Body of pancreas (tissue), 4 donors: ENCODE results near the gene TEX14. TPM values are rescaled to one million over a fixed set of nuclear protein-coding genes. Genes with fewer than 3 reads are reported as not detected.
"Not testable (repeated sequence)": the region's sequence is repeated elsewhere in the genome, so short reads cannot be mapped to it uniquely, and the experiment has no call there.

Source experiments
- ATAC-seq: fragments of 150-250 bp; one replicate; pipeline ENCODE4 v1.9.1; 2016
- DNase-seq, 4 donors: peaks; one replicate each; pipeline ENCODE4 v3.0.0-alpha.2; 2019
- H3K27ac ChIP-seq, 4 donors: fragments of 200-600 bp; sonication (generic); 1 replicate in 3 of 4; 2 replicates in 1 of 4; pipeline versions ENCODE4 v1.5.1 to v1.6.1; 2016 to 2019; ENCODE audit warnings: mild to moderate bottlenecking in 1 of 4, mixed read lengths in 1 of 4, moderate library complexity in 1 of 4
- H3K27me3 ChIP-seq, 2 donors: fragments of 200-600 bp; sonication (generic); one replicate each; pipeline ENCODE4 v1.6.0; 2016; ENCODE audit warnings: mild to moderate bottlenecking in 1 of 2
- H3K36me3 ChIP-seq, 2 donors: fragments of 200-600 bp; sonication (generic); replicated peaks in 1 of 2; 2 replicates each; pipeline ENCODE4 v1.5.1; 2016; ENCODE audit warnings: low read depth in 2 of 2; ENCODE audit not compliant: insufficient read depth in 1 of 2
- H3K4me1 ChIP-seq: fragments of 200-600 bp; sonication (generic); one replicate; pipeline ENCODE4 v1.6.0; 2016
- H3K4me3 ChIP-seq, 2 donors: fragments of 200-600 bp; sonication (generic); 1 replicate in 1 of 2; 2 replicates in 1 of 2; pipeline ENCODE4 v1.5.1; 2016 to 2019
- H3K9me3 ChIP-seq, 3 donors: fragments of 200-600 bp; sonication (generic); 1 replicate in 2 of 3; 2 replicates in 1 of 3; pipeline ENCODE4 v1.5.1; 2016
- POLR2A ChIP-seq, 3 donors: fragments of 450-650 bp; IDR thresholded peaks; one replicate each; pipeline ENCODE4 v1.6.1; 2016; ENCODE audit warnings: antibody characterized with exemption in 3 of 3, mild to moderate bottlenecking in 2 of 3
- WGBS, 2 donors: methylation state at CpG; one replicate each; pipeline ENCODE4 v1.1.5; 2017; 5-methylcytosine and 5-hydroxymethylcytosine counted together
- intact Hi-C: fragments of 100-400 bp; cut with DNase I; formaldehyde crosslinking; loops from one replicate; pipeline ENCODE4 v1.15.1; 2023
- total RNA-seq, 2 donors: library from RNA; depleted of rRNA; stranded (reverse); fragments of >200 nt; gene quantifications; one replicate each; pipeline ENCODE4 v1.1.0, GENCODE V29; 2016
- TF ChIP-seq, protein P1 (sequence below), 7 experiments: fragments of 450-650 bp in 4 of 7; fragments of 200-600 bp in 3 of 7; sonication (generic) in 3 of 7; IDR thresholded peaks; one replicate each; pipeline ENCODE4 v1.5.1; 2016 to 2019; ENCODE audit warnings: antibody characterized with exemption in 7 of 7

Gene TEX14
- total RNA-seq, 2 donors from 2014 or later, result 0.26 TPM; not detected in 1

DNA sequence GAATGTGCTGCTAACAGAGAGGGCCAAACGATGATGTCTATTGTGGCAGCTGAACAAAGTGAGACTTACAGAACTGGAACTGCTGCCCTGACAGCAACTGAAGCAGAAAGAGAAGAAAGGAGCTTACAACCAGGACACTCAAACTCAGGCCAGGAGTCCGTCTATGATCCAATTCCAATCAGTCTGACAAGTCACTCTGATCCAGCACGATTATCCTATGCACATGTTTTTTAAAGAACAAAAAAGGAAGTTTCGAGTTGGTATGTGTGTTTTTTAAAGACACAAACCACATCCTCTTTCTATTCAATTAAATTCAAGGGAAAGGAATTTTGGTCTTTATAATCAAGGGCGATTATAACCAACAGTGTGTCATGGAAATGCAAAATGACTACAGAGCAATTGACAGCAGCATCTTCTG is 135.0 kb downstream of the TEX14 start:
- H3K9me3 ChIP-seq, result no peaks in the 10 kb centered on the region
- no peak for TF ChIP-seq POLR2A (IDR thresholded peaks at IDR 0.05)
- TF ChIP-seq, protein P1, sequence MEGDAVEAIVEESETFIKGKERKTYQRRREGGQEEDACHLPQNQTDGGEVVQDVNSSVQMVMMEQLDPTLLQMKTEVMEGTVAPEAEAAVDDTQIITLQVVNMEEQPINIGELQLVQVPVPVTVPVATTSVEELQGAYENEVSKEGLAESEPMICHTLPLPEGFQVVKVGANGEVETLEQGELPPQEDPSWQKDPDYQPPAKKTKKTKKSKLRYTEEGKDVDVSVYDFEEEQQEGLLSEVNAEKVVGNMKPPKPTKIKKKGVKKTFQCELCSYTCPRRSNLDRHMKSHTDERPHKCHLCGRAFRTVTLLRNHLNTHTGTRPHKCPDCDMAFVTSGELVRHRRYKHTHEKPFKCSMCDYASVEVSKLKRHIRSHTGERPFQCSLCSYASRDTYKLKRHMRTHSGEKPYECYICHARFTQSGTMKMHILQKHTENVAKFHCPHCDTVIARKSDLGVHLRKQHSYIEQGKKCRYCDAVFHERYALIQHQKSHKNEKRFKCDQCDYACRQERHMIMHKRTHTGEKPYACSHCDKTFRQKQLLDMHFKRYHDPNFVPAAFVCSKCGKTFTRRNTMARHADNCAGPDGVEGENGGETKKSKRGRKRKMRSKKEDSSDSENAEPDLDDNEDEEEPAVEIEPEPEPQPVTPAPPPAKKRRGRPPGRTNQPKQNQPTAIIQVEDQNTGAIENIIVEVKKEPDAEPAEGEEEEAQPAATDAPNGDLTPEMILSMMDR (IDR thresholded peaks at IDR 0.05), result no peak
- no peak overlapping the region for H3K4me3 ChIP-seq
- no peak overlapping the region for H3K27ac ChIP-seq
- no peaks in the 10 kb centered on the region for H3K27me3 ChIP-seq
- ATAC-seq (no peak), DNase-seq (no peak)
- intact Hi-C loops, result no loop called here
- 55 to 56% methylated on average over 5 of the region's 5 CpGs for WGBS, 2 donors
- H3K4me1 ChIP-seq, result no peaks in the 10 kb centered on the region
- H3K36me3 ChIP-seq, result no peaks in the 10 kb centered on the region

DNA sequence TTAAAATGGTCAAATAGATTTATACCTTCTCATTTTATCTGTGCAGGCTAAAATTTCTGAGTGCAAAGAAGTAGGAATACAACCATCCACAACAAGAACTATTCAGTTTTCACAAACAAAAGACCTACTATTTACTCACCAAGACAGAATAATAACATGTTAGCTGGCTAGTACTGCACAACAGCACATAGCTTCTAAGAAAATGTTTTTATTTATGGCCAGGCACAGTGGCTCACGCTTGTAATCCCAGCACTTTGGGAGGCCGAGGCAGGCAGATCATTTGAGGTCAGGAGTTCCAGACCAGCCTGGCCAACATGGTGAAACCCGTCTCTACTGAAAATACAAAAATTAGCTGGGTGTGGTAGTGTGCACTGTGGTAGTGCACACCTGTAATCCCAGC is 136.7 kb downstream of the TEX14 start:
- WGBS, 2 donors, result 84 to 91% methylated on average over 3 of the region's 3 CpGs
- ATAC-seq, H3K27me3 ChIP-seq, H3K4me3 ChIP-seq, H3K36me3 ChIP-seq, intact Hi-C loops, H3K9me3 ChIP-seq, DNase-seq, H3K27ac ChIP-seq, H3K4me1 ChIP-seq: not testable (repeated sequence)

DNA sequence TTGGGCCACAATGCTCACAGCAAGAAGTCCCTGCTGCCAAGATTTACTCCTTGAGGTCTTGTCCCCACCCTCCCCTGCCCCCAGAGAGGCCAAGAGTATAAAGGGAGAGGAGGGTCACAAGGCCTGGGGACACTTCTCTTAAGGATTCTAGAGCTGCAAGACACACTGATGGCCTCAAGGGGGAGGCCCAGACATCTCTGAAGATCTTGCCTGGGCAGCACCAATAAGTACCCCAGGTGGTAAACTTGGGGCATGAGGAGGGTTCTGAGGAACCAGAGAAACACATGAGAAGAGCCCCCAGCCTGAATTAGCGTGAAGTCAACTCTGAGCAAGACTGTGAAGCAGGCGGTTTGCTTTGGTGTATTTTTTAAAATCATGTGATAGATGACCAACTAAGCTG is 150.6 kb downstream of the TEX14 start:
- Histone ChIP-seq H3K9me3 (no peaks in the 10 kb centered on the region), H3K36me3 (no peaks in the 10 kb centered on the region), H3K27ac (no peak overlapping the region), H3K27me3 (no peaks in the 10 kb centered on the region), H3K4me3 (no peak overlapping the region), H3K4me1 (no peaks in the 10 kb centered on the region)
- DNase-seq (no peak), ATAC-seq (no peak)
- intact Hi-C loops, result no loop called here
- whole genome bisulfite sequencing, 2 donors, result 79 to 93% methylated on average over 2 of the region's 2 CpGs
- TF ChIP-seq, protein P1 (IDR thresholded peaks at IDR 0.05), result no peak
- no peak for TF ChIP-seq POLR2A (IDR thresholded peaks at IDR 0.05)

DNA sequence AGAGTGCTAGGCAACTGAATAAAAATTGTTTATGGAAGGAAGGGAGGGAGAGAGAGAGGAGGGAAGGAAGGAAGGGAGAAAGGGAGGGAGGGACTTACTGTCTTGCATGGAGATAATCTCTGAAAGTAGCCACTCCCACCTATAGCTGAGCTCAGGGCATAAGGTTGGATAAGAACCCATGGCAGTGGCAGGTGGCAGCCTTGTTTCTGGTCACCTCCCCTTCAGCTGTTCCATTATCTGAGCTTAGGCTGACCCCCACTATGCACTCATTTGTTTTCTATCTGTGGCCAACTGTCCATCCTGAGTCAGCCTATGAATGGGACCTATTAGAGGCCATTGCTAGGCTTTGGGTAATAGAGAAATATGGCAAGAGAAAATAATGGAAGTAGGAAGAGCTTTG is 152.1 kb downstream of the TEX14 start:
- ATAC-seq, result no peak
- Histone ChIP-seq H3K4me1 (no peaks in the 10 kb centered on the region), H3K9me3 (no peaks in the 10 kb centered on the region), H3K27ac (no peak overlapping the region), H3K4me3 (no peak overlapping the region), H3K27me3 (no peaks in the 10 kb centered on the region), H3K36me3 (no peaks in the 10 kb centered on the region)
- no peak for DNase-seq
- intact Hi-C loops, result no loop called here
- no peak for TF ChIP-seq POLR2A (IDR thresholded peaks at IDR 0.05)
- TF ChIP-seq, protein P1 (IDR thresholded peaks at IDR 0.05), result no peak

DNA sequence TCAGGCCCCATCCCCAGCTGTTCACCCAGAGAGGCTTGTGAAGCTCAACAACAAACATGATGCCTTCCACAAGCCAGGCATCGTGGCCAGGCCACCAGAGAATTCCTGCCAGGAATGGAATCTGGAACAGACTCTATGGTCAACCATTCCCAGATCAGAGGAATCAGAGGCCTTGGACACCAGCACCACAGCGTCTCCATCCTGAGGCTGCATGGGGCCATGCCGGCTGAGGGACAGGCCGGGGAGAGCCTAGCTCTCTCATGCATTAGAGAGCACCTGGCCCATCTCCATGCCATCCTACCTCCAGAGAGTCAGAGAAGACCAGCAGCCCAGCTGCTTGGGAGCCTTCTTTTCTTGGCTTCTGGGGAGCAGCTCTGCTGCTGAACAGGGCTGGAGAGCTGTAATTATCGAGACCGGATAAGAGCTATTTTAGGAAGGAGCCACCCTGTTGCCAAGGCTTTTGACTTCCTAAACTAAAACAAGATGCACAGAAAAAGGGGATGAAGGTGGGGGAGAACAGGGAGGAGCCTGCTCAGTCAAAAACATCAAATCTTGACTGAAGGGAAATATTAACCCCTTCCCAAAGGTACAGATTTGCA is 152.9 kb downstream of the TEX14 start:
- no peak overlapping the region for H3K27ac ChIP-seq
- TF ChIP-seq POLR2A (IDR thresholded peaks at IDR 0.05), result no peak
- TF ChIP-seq, protein P1 (IDR thresholded peaks at IDR 0.05), result no peak
- no peaks in the 10 kb centered on the region for H3K27me3 ChIP-seq
- DNase-seq (no peak), ATAC-seq (no peak)
- H3K4me1 ChIP-seq, result no peaks in the 10 kb centered on the region
- WGBS, 2 donors, result 72 to 83% methylated on average over 2 to 6 of the region's 6 CpGs
- no peaks in the 10 kb centered on the region for H3K9me3 ChIP-seq
- no peaks in the 10 kb centered on the region for H3K36me3 ChIP-seq
- intact Hi-C loops, result no loop called here
- H3K4me3 ChIP-seq, result no peak overlapping the region
